GF-D8 (cell line): ENCODE results near the gene TPRG1L.

ENCODE experiments used
- DNase-seq: peaks from one replicate; lab custom pipeline; 2025; lab: John Stamatoyannopoulos, UW

Gene TPRG1L

GRCh38 chr1:3645247-3645646, 20.4 kb downstream of the TPRG1L start:
- DNase-seq: no peak

- DNase-seq: no peak
Measured at GRCh38 chr1:3645666-3646355, 21.0 kb downstream of the TPRG1L start.

GRCh38 chr1:3646596-3646995, 21.8 kb downstream of the TPRG1L start:
- no peak for DNase-seq

DNA sequence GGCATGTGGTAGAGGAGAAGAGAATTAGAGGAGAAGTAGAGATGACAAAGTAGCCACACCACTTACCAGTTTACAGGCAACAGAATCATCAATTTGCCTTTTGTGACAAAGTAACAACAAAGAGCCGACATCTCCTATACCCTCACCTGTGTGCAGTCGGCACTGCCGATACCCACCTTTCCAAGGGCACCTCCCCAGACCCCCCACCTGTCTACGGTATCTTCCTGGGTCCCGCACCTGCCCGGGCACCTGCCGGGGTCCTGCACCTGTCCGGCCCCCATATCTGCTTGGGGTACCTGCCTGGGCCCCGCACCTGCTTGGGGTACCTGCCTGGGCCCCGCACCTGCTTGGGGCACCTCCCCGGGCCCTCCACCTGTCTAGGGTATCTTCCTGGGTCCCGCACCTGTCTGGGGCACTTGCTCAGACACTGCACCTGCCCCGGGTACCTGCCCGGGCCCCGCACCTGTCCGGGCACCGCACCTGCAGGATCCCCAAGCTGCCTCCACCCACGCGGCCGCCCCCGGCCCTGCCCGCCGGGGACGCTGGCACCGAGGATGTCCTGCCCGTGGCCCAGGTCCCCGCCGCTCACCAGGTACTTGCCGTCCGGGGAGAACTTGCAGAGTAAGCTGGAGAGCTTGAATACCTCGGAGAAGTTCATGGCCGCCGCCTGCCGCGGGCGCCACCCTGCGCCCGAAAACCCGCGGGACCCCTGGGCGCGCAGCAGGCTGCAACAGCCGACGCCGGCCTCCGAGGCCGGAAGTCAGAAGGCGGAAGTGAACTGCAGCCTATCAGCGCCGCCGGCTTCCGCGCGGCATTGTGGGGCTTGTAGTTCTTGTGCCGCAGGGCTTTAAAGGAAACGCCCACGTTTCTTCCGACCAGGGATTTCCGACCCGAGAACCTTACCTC, 24.8 kb downstream of the TPRG1L start, which contains the start of gene WRAP73:
TSS of gene WRAP73 (minus strand) at position 762 of the 906 bp plus-strand sequence. CDS start at position 658, 104 bp downstream.
- DNase-seq: peak; percentile 85

GRCh38 chr1:3650248-3651025, 25.6 kb downstream of the TPRG1L start:
- no peak for DNase-seq

DNA sequence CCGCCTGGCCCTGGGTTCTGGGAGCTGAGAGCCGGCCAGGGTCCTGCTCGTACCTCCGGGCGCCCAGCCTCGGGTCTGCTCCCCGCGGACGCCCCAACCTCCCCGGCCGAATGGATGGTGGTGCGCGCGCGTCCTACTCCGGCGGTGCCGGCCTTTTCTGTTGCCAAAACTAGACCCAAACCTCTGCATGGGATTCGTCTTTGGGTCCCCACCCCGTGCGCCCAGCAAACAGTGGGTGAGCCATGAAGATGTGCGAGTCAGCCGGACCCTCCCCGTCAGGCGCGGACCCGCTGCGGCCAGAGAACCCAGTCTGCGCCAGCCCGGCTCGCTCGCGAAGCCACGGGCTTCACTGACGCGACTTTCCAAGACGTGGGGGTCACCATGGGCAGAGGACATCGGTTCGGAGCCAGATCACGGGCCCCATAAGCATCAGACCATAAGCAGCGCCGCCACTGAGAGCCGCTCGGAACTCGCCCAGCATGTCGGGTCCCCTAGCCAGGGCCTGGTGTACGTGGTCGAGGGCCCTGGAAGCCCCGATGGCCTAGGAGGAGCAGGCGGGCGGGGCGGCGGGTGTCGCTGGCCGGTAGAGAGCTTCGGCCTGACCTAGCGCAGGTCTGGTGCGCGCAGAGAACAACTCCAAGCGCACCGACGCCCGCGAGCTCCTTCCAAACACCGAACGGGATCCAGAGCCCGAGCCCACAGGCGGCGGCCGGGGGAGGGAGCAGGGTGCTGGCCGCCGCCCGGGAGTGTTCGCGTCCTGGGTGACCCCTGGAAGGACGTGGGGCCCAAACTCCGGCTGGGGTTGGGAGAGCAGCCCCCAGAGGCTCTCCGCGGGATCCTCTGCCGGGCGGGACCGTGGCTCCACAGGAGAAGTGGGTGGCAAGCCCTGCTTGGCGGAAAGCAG, 26.5 kb downstream of the TPRG1L start:
- DNase-seq: no peak

- no peak for DNase-seq
Measured at GRCh38 chr1:3651930-3652547, 27.2 kb downstream of the TPRG1L start, which contains the start of gene TP73. TSS of gene TP73 (plus strand) at chr1:3652516. CDS start at chr1:3682366, 29,850 bp downstream.

GRCh38 chr1:3652548-3653285, 27.9 kb downstream of the TPRG1L start:
- no peak for DNase-seq

- no peak for DNase-seq
Measured at GRCh38 chr1:3653286-3653618, 28.4 kb downstream of the TPRG1L start.

DNA sequence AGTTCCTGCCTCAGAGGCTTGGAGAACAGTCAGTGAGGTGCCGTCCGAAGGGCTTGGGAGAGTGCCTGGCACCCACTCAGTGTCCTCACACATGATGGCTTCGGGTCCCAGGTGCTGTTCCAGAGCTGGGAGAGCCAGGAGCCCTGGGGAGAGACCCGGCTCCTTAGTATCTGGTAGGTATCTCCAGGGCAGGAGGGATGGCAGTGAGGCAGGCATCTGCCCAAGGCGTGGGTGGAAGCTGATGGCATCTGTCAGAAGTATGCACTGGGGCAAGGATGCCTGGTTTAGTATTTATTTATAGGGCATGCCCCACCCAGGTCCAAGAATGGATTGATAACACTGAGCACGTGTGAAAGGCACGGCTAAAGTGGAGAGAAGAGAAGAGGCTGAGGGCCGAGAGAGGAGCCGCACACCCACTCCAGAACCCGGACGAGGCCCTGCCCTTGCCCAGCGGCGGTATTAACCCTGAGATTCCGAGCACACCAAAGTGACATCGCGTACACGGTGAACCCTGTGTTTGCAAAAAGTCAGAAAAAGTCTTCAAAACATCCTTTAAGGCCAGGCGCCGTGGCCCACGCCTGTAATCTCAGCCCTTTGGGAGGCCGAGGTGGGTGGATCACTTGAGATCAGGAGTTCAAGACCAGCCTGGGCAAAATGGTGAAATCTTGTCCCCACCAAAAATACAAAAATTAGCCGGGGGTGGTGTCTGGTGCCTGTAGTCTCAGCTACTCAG, 29.9 kb downstream of the TPRG1L start:
- no peak for DNase-seq

GRCh38 chr1:3656450-3657095, 31.8 kb downstream of the TPRG1L start:
- DNase-seq: no peak

DNA sequence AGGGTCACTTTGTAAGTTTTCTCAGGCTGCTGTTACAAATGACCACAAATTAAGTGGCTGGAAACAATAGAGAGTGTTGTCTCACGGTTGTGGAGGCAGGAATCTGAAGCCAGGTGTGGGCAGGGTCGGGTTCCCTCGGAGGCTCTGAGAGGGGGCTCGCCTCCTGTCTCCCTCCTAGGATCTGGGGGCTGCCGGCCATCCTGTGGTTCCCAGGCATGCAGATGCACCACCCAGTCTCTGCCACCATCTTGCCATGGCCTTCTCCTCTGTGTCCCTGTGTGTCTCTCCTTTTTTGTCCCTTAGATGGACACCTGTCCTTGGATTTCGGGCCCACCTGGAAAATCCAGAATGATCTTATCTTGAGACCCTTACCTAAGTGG, 32.3 kb downstream of the TPRG1L start:
- DNase-seq: no peak

DNA sequence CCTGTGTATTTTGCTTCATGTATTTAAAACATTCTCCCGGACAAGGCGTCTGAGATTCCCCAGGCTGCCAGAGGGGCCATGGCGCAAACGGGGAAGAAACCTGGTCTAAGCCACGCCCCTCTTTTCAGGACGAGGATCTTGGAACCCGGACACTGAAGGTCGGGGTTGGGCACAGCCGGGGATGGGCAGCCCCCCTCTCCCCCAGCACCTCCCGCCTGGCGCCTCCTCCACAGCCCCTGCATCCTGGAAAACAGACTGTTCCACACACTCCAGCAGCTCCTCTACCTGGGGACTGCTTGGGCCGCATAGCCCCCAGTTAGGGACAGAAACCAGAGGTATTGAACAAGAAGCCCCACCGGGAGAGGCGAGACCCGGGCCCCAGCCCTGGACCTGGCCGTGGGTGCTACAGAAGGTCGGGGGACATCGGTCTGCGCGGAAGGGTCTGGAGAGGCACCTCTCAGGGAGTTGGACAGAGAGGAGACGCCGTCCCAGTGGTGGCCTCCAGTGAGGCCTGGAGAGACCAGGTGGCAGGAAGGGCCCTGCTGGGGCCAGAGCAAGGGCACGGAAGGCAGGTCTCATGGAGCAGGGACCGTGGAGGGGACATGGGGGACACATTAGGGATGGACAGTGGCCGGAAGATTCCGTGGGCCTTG, 32.9 kb downstream of the TPRG1L start:
- DNase-seq: no peak

DNA sequence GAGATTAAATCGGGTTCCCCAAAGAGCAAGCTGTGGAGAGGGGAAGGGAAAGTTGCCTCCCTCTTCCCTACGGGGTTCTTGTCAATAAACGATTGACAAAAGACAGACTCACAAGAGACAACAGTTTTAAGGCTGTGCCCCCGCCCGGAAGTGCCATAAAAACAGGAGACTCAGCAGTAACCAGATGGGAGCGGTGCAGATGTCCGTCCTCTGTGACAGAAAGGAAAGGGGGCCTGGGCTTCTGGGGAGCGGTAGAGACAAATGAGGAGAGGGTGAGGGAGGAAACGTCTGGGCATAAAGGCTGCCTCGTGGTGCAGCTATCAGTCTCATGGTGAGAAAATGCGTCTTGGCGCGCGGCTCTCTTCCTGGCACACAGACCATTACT, 33.4 kb downstream of the TPRG1L start:
- no peak for DNase-seq

DNA sequence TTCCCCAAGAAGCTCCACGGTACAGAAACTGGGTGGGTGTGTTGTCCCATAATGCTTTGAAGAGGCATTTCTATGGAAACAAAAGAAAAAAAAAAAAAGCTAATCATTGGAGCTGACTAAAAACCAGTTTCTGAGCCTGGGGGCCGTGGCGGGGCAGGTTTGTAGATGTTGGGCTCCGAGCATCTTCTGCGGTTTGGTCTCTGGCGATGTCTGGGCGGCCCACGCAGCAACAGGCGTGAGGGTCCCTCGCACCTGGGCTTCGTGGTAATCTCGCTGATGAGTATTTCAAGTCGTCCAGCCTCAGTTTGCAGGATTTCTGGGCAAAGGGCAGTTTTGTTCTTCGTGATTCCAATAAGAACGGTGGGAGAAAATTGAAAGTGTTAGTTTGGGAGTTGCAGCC, 34.3 kb downstream of the TPRG1L start:
- no peak for DNase-seq

DNA sequence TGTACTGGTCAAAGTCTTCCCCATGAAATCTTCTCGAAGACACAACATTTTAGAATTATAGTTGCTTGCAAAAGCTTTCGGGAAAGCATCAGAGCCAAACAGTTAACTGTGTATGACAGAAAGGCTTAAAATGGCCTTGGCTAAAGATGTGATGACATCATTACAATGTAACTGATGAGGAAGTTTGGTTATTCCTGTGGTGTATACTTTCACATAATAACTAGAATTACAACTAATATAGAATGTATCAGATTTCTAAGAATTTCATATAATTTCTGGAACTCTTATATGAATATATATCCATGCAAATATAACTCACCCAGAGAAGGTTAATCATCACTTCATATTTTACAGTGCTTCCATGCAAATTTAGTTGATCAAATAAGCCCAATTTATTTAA, 35.9 kb downstream of the TPRG1L start:
- no peak for DNase-seq

- no peak for DNase-seq
Measured at GRCh38 chr1:3661631-3662030, 36.8 kb downstream of the TPRG1L start.

GRCh38 chr1:3662080-3662671, 37.4 kb downstream of the TPRG1L start:
- no peak for DNase-seq
